ENCODE results near the gene NT5C3A. TPM values are rescaled to one million over a fixed set of nuclear protein-coding genes. Genes with fewer than 3 reads are reported as not detected.

The NT5C3A gene
- total RNA-seq, 2 experiments from 2014 or later, result 34.2 to 37.7 TPM

GRCh38 chr7:33089142-33089541 lies 26.6 kb upstream of the NT5C3A start:
- Mint-ChIP-seq H3K27me3 (peaks cover 1% of the 10 kb centered on the region), H3K4me1 (ENCODE audit: low read depth) (no peaks in the 10 kb centered on the region), H3K27ac (no peak overlapping the region), H3K4me3 (no peak overlapping the region), H3K36me3 (ENCODE audit: low read depth) (peaks cover 2% of the 10 kb centered on the region), H3K9me3 (no peaks in the 10 kb centered on the region)
- no peak for ATAC-seq
- ChIA-PET CTCF (interaction anchor here (0.7 to 1.2 kb wide), 2 partner anchors 19 to 243 kb away, joined by 3 to 5 read pairs; no protein-coding TSS in a partner anchor), POLR2A (no interaction called here)
- TF ChIP-seq CTCF (IDR thresholded peaks at IDR 0.05), result no peak
- no peak for DNase-seq
- intact Hi-C loops (cut with micrococcal nuclease), result no loop called here

- no peak for ATAC-seq
- H3K27ac Mint-ChIP-seq, result no peak overlapping the region
- no peak for TF ChIP-seq CTCF (IDR thresholded peaks at IDR 0.05)
- H3K36me3 Mint-ChIP-seq (ENCODE audit: low read depth), result peaks cover 1% of the 10 kb centered on the region
- ChIA-PET POLR2A (no interaction called here), CTCF (interaction anchor here (1.5 kb wide), 1 partner anchor 20 kb away, joined by 3 read pairs; no protein-coding TSS in a partner anchor)
- H3K4me3 Mint-ChIP-seq, result no peak overlapping the region
- no peak for DNase-seq
- no peaks in the 10 kb centered on the region for H3K9me3 Mint-ChIP-seq
- intact Hi-C loops (cut with micrococcal nuclease), result no loop called here
- no peaks in the 10 kb centered on the region for H3K4me1 Mint-ChIP-seq (ENCODE audit: low read depth)
- H3K27me3 Mint-ChIP-seq, result peaks cover 3% of the 10 kb centered on the region
These were observed 25.3 kb upstream of the NT5C3A start for GRCh38 chr7:33087858-33088257.

- ChIA-PET POLR2A (no interaction called here), CTCF (interaction anchor here (1.5 kb wide), 1 partner anchor 20 kb away, joined by 3 read pairs; no protein-coding TSS in a partner anchor)
- no peak for DNase-seq
- H3K9me3 Mint-ChIP-seq, result no peaks in the 10 kb centered on the region
- peaks cover 3% of the 10 kb centered on the region for H3K27me3 Mint-ChIP-seq
- no peak for TF ChIP-seq CTCF (IDR thresholded peaks at IDR 0.05)
- no peak overlapping the region for H3K27ac Mint-ChIP-seq
- intact Hi-C loops (cut with micrococcal nuclease), result no loop called here
- no peaks in the 10 kb centered on the region for H3K4me1 Mint-ChIP-seq (ENCODE audit: low read depth)
- H3K4me3 Mint-ChIP-seq, result no peak overlapping the region
- no peak for ATAC-seq
- no peaks in the 10 kb centered on the region for H3K36me3 Mint-ChIP-seq (ENCODE audit: low read depth)
These were observed 24.8 kb upstream of the NT5C3A start for GRCh38 chr7:33087356-33087755.

GRCh38 chr7:33079763-33080690 lies 17.5 kb upstream of the NT5C3A start:
- H3K4me1 Mint-ChIP-seq (ENCODE audit: low read depth), result peaks cover 12% of the 10 kb centered on the region
- ATAC-seq, result no peak
- no peak overlapping the region for H3K4me3 Mint-ChIP-seq
- ChIA-PET POLR2A (interaction anchor here (0.5 kb wide), 1 partner anchor 1138 kb away, joined by 3 read pairs; no protein-coding TSS in a partner anchor), CTCF (no interaction called here)
- intact Hi-C loops (cut with micrococcal nuclease), result no loop called here
- peaks cover 2% of the 10 kb centered on the region for H3K27me3 Mint-ChIP-seq
- no peak overlapping the region for H3K27ac Mint-ChIP-seq
- no peaks in the 10 kb centered on the region for H3K36me3 Mint-ChIP-seq (ENCODE audit: low read depth)
- DNase-seq, result no peak
- TF ChIP-seq CTCF (IDR thresholded peaks at IDR 0.05), result no peak
- no peaks in the 10 kb centered on the region for H3K9me3 Mint-ChIP-seq

GRCh38 chr7:33079096-33079495 lies 16.5 kb upstream of the NT5C3A start:
- intact Hi-C loops (cut with micrococcal nuclease), result no loop called here
- no peaks in the 10 kb centered on the region for H3K9me3 Mint-ChIP-seq
- ChIA-PET CTCF (no interaction called here), POLR2A (no interaction called here)
- peaks cover 2% of the 10 kb centered on the region for H3K27me3 Mint-ChIP-seq
- H3K36me3 Mint-ChIP-seq (ENCODE audit: low read depth), result no peaks in the 10 kb centered on the region
- H3K4me3 Mint-ChIP-seq, result no peak overlapping the region
- H3K4me1 Mint-ChIP-seq (ENCODE audit: low read depth), result peaks cover 12% of the 10 kb centered on the region
- ATAC-seq (no peak), DNase-seq (no peak)
- TF ChIP-seq CTCF (IDR thresholded peaks at IDR 0.05), result no peak
- H3K27ac Mint-ChIP-seq, result no peak overlapping the region

All from activated CD8-positive, alpha-beta T cell treated with anti-CD3 and anti-CD28 coated beads for 36 hours (primary cell).